Stimulated activated naive CD8-positive, alpha-beta T cell treated with anti-CD3 and anti-CD28 coated beads, Interleukin-15, Interleukin-2, amounts not matched to agents 100 ng/mL and 50 ng/mL, for 24 hours (primary cell): ENCODE data around the gene CIB2.

ENCODE experiments used
- H3K27ac Mint-ChIP-seq: one replicate; pipeline ENCODE4 v1.8.0; 2021; ENCODE audit warnings: mild to moderate bottlenecking, mixed read lengths
- H3K27me3 Mint-ChIP-seq: one replicate; pipeline ENCODE4 v1.8.0; 2021; ENCODE audit warnings: mixed read lengths
- H3K36me3 Mint-ChIP-seq: one replicate; pipeline ENCODE4 v1.8.0; 2021; ENCODE audit warnings: low read depth, mixed read lengths
- H3K4me1 Mint-ChIP-seq: one replicate; pipeline ENCODE4 v1.8.0; 2021; ENCODE audit warnings: low read depth, mixed read lengths
- H3K4me3 Mint-ChIP-seq: one replicate; pipeline ENCODE4 v1.8.0; 2021; ENCODE audit warnings: mild to moderate bottlenecking, mixed read lengths
- H3K9me3 Mint-ChIP-seq: one replicate; pipeline ENCODE4 v1.8.0; 2021; ENCODE audit warnings: mixed read lengths

CIB2 gene

GRCh38 chr15:78087951-78088772, 43.1 kb downstream of the CIB2 start:
- H3K4me1 Mint-ChIP-seq = peaks cover 3% of the 10 kb centered on the region
- H3K36me3 Mint-ChIP-seq = no peaks in the 10 kb centered on the region
- no peaks in the 10 kb centered on the region for H3K27me3 Mint-ChIP-seq
- no peak overlapping the region for H3K4me3 Mint-ChIP-seq
- H3K9me3 Mint-ChIP-seq = no peaks in the 10 kb centered on the region
- H3K27ac Mint-ChIP-seq = no peak overlapping the region

- H3K27me3 Mint-ChIP-seq = no peaks in the 10 kb centered on the region
- H3K4me3 Mint-ChIP-seq = no peak overlapping the region
- H3K9me3 Mint-ChIP-seq = no peaks in the 10 kb centered on the region
- H3K27ac Mint-ChIP-seq = no peak overlapping the region
- peaks cover 12% of the 10 kb centered on the region for H3K4me1 Mint-ChIP-seq
- no peaks in the 10 kb centered on the region for H3K36me3 Mint-ChIP-seq
Measured at GRCh38 chr15:78085928-78086327, 45.3 kb downstream of the CIB2 start.

GRCh38 chr15:78084449-78084750, 46.8 kb downstream of the CIB2 start:
- H3K4me1 Mint-ChIP-seq = peaks cover 12% of the 10 kb centered on the region
- no peak overlapping the region for H3K4me3 Mint-ChIP-seq
- no peaks in the 10 kb centered on the region for H3K9me3 Mint-ChIP-seq
- no peak overlapping the region for H3K27ac Mint-ChIP-seq
- no peaks in the 10 kb centered on the region for H3K27me3 Mint-ChIP-seq
- H3K36me3 Mint-ChIP-seq = no peaks in the 10 kb centered on the region

- H3K4me1 Mint-ChIP-seq = peaks cover 12% of the 10 kb centered on the region
- no peaks in the 10 kb centered on the region for H3K36me3 Mint-ChIP-seq
- H3K9me3 Mint-ChIP-seq = no peaks in the 10 kb centered on the region
- no peak overlapping the region for H3K4me3 Mint-ChIP-seq
- no peak overlapping the region for H3K27ac Mint-ChIP-seq
- H3K27me3 Mint-ChIP-seq = no peaks in the 10 kb centered on the region
Measured at GRCh38 chr15:78083687-78084448, 47.4 kb downstream of the CIB2 start.

- H3K4me3 Mint-ChIP-seq = no peak overlapping the region
- peaks cover 13% of the 10 kb centered on the region for H3K4me1 Mint-ChIP-seq
- H3K27ac Mint-ChIP-seq = no peak overlapping the region
- H3K36me3 Mint-ChIP-seq = no peaks in the 10 kb centered on the region
- H3K9me3 Mint-ChIP-seq = no peaks in the 10 kb centered on the region
- no peaks in the 10 kb centered on the region for H3K27me3 Mint-ChIP-seq
Measured at GRCh38 chr15:78083186-78083585, 48.1 kb downstream of the CIB2 start.

- peak overlapping the region; percentile 33 for H3K27ac Mint-ChIP-seq
- H3K36me3 Mint-ChIP-seq = no peaks in the 10 kb centered on the region
- no peaks in the 10 kb centered on the region for H3K9me3 Mint-ChIP-seq
- H3K4me1 Mint-ChIP-seq = peaks cover 13% of the 10 kb centered on the region
- no peaks in the 10 kb centered on the region for H3K27me3 Mint-ChIP-seq
- no peak overlapping the region for H3K4me3 Mint-ChIP-seq
Measured at GRCh38 chr15:78082743-78083110, 48.5 kb downstream of the CIB2 start.

- Mint-ChIP-seq H3K4me1 (peaks cover 13% of the 10 kb centered on the region), H3K9me3 (no peaks in the 10 kb centered on the region), H3K36me3 (no peaks in the 10 kb centered on the region), H3K27ac (peak overlapping the region; percentile 33), H3K4me3 (no peak overlapping the region), H3K27me3 (no peaks in the 10 kb centered on the region)
Measured at GRCh38 chr15:78082106-78082742, 49.0 kb downstream of the CIB2 start.

- Mint-ChIP-seq H3K27ac (no peak overlapping the region), H3K27me3 (no peaks in the 10 kb centered on the region), H3K9me3 (no peaks in the 10 kb centered on the region), H3K4me3 (no peak overlapping the region), H3K4me1 (peaks cover 24% of the 10 kb centered on the region), H3K36me3 (no peaks in the 10 kb centered on the region)
Measured at GRCh38 chr15:78080088-78080460, 51.2 kb downstream of the CIB2 start.

- Mint-ChIP-seq H3K4me1 (peaks cover 28% of the 10 kb centered on the region), H3K27me3 (no peaks in the 10 kb centered on the region), H3K36me3 (no peaks in the 10 kb centered on the region), H3K9me3 (no peaks in the 10 kb centered on the region), H3K27ac (no peak overlapping the region), H3K4me3 (no peak overlapping the region)
Measured at GRCh38 chr15:78079298-78080087, 51.8 kb downstream of the CIB2 start.

- Mint-ChIP-seq H3K4me1 (peaks cover 39% of the 10 kb centered on the region), H3K27me3 (no peaks in the 10 kb centered on the region), H3K36me3 (no peaks in the 10 kb centered on the region), H3K27ac (peak overlapping the region; percentile 57), H3K4me3 (peak overlapping the region; percentile 83), H3K9me3 (no peaks in the 10 kb centered on the region)
Measured at GRCh38 chr15:78077871-78078210, 53.4 kb downstream of the CIB2 start.

- Mint-ChIP-seq H3K27me3 (no peaks in the 10 kb centered on the region), H3K27ac (peak within 1 kb of the TSS; percentile 97), H3K4me3 (peak within 1 kb of the TSS; percentile 99), H3K9me3 (no peaks in the 10 kb centered on the region), H3K4me1 (peaks cover 39% of the 10 kb centered on the region), H3K36me3 (no peaks in the 10 kb centered on the region)
Measured at GRCh38 chr15:78077053-78077870, 54.0 kb downstream of the CIB2 start, which contains the start of gene TBC1D2B. TSS of gene TBC1D2B (minus strand) at chr15:78077711. CDS start at chr15:78077652, 59 bp downstream.

GRCh38 chr15:78076231-78077052, 54.8 kb downstream of the CIB2 start:
- Mint-ChIP-seq H3K9me3 (no peaks in the 10 kb centered on the region), H3K4me3 (peak overlapping the region; percentile 99), H3K4me1 (peaks cover 46% of the 10 kb centered on the region), H3K27ac (peak overlapping the region; percentile 97), H3K27me3 (no peaks in the 10 kb centered on the region), H3K36me3 (peaks cover 2% of the 10 kb centered on the region)

GRCh38 chr15:78075490-78076230, 55.6 kb downstream of the CIB2 start:
- Mint-ChIP-seq H3K36me3 (peaks cover 4% of the 10 kb centered on the region), H3K27me3 (no peaks in the 10 kb centered on the region), H3K4me3 (peak overlapping the region; percentile 99), H3K27ac (peak overlapping the region; percentile 56), H3K9me3 (no peaks in the 10 kb centered on the region), H3K4me1 (peaks cover 50% of the 10 kb centered on the region)
